GM12864 (cell line): ENCODE measurements around the gene P2RX1.

Experiments
- DNase-seq: peaks from one replicate; pipeline ENCODE4 v3.0.0-alpha.2; 2011; ENCODE audit warnings: low read depth
- H3K4me3 ChIP-seq: 2 replicates; pipeline ENCODE4 v1.5.1; 2011; ENCODE audit warnings: mild to moderate bottlenecking, low read depth, low read length, control low read depth
- TF ChIP-seq, protein P1 (sequence below): IDR thresholded peaks from 2 replicates; pipeline ENCODE4 v1.5.1; 2011; ENCODE audit warnings: low read depth, mild to moderate bottlenecking, moderate library complexity, low read length, control low read depth, inconsistent platforms; ENCODE audit errors: missing control alignments

The P2RX1 gene

DNA sequence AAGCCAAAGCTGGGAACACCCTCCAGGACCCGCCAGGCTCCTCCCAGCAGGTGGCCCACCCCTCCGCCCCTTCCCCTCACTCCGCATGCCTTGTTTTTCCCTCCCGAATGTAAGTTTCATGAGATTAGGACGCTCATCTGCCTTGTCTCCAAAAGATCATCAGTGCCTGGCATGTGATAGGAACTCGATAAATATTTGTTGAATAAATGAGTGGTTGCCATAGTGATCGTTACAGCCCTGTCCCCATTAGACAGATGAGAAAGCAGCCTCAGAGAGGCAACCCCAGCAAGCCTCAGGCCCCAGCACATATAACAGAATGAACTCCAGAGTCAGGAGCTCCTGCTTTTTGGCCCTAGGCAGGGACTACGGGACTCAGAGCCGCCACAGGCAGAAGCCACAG lies 28.5 kb downstream of the P2RX1 start:
- no peak for DNase-seq
- no peak overlapping the region for H3K4me3 ChIP-seq
- TF ChIP-seq, protein P1, sequence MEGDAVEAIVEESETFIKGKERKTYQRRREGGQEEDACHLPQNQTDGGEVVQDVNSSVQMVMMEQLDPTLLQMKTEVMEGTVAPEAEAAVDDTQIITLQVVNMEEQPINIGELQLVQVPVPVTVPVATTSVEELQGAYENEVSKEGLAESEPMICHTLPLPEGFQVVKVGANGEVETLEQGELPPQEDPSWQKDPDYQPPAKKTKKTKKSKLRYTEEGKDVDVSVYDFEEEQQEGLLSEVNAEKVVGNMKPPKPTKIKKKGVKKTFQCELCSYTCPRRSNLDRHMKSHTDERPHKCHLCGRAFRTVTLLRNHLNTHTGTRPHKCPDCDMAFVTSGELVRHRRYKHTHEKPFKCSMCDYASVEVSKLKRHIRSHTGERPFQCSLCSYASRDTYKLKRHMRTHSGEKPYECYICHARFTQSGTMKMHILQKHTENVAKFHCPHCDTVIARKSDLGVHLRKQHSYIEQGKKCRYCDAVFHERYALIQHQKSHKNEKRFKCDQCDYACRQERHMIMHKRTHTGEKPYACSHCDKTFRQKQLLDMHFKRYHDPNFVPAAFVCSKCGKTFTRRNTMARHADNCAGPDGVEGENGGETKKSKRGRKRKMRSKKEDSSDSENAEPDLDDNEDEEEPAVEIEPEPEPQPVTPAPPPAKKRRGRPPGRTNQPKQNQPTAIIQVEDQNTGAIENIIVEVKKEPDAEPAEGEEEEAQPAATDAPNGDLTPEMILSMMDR: no peak

DNA sequence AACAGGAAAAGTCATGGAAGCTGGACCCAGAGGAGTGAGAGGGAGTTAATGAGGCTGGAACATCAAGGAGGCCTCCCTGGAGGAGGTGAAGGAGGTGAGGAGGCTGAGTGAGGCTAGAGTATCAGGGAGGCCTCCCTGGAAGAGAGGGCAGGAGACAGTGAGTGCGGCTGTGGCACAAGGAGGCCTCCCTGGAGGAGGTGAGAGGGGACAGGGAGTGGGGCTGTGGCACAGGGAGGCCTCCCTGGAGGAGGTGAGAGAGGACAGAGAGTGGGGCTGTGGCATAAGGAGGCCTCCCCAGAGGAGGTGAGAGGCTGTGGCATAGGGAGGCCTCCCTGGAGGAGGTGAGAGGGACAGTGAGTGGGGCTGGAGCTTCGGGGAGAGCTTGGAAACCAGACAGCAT lies 28.9 kb downstream of the P2RX1 start:
- TF ChIP-seq, protein P1: no peak
- DNase-seq: no peak
- no peak overlapping the region for H3K4me3 ChIP-seq

- no peak overlapping the region for H3K4me3 ChIP-seq
- no peak for DNase-seq
- TF ChIP-seq, protein P1: no peak
These were observed 29.5 kb downstream of the P2RX1 start for GRCh38 chr17:3886776-3887175.

- DNase-seq: no peak
- TF ChIP-seq, protein P1: no peak
- no peak overlapping the region for H3K4me3 ChIP-seq
These were observed 30.3 kb downstream of the P2RX1 start for GRCh38 chr17:3885970-3886369.

DNA sequence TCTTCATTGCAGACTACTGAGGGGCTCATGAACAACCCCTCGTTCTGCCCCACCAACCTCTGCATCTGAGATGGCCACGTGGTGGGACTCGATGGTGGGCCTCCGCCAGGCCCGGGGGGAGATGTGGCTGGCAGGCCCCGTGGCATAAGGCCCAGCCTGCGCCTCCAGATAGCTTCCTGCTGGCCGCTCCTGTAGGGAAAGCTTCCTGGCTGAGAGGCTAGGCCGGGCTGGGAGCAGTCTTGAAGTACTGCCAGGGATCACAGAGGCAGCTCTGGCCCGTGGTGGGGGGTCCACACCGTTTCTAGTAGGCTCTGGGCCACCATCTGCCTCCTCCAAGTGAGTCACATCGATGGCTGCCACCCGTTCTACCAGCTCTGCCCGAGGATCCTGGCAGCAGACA lies 31.0 kb downstream of the P2RX1 start:
- DNase-seq: no peak
- TF ChIP-seq, protein P1: no peak
- no peak overlapping the region for H3K4me3 ChIP-seq

DNA sequence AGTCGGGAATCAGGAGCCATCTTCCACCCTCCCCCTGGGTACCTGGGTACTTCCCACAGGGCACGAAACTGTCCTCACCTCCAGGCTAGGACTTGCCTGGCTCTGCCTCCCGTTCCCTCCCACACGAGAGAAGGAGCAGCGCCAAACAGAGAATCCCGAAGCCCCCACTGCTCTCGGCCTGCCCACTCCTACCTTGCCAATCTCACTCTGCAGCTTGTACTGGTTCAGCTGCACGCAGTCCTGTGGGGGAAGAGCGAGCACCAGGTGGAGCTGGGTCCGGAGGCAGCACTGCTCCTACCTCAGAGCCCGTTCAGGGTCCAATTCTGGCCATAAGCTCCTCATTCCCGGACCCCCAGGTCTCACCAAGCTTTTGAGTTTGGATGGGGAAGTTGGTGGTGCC lies 32.1 kb downstream of the P2RX1 start:
- TF ChIP-seq, protein P1: no peak
- no peak for DNase-seq
- H3K4me3 ChIP-seq: no peak overlapping the region

GRCh38 chr17:3882276-3882675 lies 34.0 kb downstream of the P2RX1 start:
- no peak for DNase-seq
- TF ChIP-seq, protein P1: no peak
- H3K4me3 ChIP-seq: no peak overlapping the region
